MM.1S (cell line): ENCODE data around the gene PIGU.

ENCODE experiments used
- EZH2 ChIP-seq: fragments of 300-600 bp; sonication (generic); optimal IDR thresholded peaks from 2 replicates; pipeline ENCODE3; 2017; ENCODE audit warnings: low read depth, mild to moderate bottlenecking, antibody characterized with exemption, low read length, mixed read lengths
- TF ChIP-seq, protein P1 (sequence below): fragments of 300-600 bp; sonication (generic); IDR thresholded peaks from 2 replicates; pipeline ENCODE4 v1.5.1; 2016; ENCODE audit warnings: antibody characterized with exemption, low read length, mixed read lengths

DNA sequence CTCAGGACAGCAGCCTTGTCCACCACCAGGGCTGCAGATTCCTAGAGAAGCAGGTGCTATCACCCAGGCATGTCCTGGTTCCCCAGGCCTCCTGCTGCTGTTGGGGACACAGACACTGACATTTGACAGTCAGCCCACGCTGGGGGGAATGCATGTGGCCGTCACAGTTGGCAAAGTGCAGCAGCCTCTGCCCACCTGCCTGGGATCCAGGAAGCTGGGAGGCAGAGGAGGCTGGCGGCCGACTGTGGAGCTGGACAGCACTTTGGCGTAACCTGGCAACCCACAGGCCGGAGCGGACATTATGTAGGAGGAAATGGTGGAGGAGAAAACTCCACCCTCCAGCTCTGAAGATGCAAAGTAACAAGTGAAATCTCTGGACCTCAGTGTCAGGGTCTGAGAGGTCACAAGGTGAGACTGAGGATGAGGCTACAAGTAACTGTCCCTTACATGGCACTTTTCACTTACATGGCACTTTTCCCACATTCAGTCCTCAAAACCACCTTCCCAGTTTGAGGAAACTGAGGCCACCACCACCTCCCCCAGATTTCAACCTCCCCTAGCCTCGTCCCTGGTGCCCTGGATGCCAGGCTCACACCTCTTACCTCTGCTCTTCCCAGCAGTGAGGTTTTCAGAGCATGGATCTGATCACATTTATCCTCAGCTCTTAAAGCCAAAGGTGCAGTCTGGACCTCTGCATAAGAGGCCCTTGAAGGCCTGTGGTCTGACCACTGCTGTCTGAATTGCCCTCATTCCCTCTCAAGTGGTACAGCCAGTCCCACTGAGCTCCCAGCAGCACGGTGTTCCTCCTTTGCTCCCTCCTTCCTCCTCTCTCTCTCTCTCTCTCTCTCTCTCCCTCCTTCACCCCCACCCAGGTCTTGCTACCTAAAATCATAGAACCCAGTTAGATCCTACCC is 109.7 kb downstream of the PIGU start:
- TF ChIP-seq, protein P1, sequence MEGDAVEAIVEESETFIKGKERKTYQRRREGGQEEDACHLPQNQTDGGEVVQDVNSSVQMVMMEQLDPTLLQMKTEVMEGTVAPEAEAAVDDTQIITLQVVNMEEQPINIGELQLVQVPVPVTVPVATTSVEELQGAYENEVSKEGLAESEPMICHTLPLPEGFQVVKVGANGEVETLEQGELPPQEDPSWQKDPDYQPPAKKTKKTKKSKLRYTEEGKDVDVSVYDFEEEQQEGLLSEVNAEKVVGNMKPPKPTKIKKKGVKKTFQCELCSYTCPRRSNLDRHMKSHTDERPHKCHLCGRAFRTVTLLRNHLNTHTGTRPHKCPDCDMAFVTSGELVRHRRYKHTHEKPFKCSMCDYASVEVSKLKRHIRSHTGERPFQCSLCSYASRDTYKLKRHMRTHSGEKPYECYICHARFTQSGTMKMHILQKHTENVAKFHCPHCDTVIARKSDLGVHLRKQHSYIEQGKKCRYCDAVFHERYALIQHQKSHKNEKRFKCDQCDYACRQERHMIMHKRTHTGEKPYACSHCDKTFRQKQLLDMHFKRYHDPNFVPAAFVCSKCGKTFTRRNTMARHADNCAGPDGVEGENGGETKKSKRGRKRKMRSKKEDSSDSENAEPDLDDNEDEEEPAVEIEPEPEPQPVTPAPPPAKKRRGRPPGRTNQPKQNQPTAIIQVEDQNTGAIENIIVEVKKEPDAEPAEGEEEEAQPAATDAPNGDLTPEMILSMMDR: no peak
- TF ChIP-seq EZH2: no peak
